Choroid plexus epithelial cell (primary cell): ENCODE results near the gene NIPAL3.

Experiments
- DNase-seq: peaks from one replicate; pipeline ENCODE4 v3.0.0-alpha.2; 2010; ENCODE audit warnings: low read depth
- H3K4me3 ChIP-seq: 2 replicates; pipeline ENCODE4 v1.5.1; 2011; ENCODE audit warnings: low read depth, mild to moderate bottlenecking, control low read depth, low read length, moderate library complexity
- TF ChIP-seq, protein P1 (sequence below): conservative IDR thresholded peaks from 2 replicates; pipeline ENCODE4 v1.5.1; 2011; ENCODE audit warnings: low read depth, mild to moderate bottlenecking, control low read depth, inconsistent platforms, low read length, moderate library complexity

The NIPAL3 gene

DNA sequence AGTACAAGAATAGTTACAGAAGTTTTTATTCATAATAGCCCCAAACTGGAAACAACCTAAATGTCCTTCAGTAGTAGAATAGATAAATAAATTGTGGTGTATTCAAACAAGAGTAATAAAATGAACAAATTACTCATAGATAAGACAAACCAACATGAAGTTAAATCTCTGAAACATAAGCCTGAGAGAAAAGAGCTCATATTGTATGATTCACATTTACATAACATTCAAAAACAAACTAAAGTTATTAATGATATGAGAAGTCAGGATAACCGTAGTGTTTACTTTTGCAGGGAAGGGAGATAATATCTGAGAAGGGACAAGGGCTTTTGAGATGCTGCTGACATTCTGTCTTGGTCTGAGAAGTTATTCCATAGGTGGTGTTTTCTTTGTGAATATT lies 15.5 kb upstream of the NIPAL3 start:
- no peak overlapping the region for H3K4me3 ChIP-seq
- DNase-seq: no peak
- TF ChIP-seq, protein P1, sequence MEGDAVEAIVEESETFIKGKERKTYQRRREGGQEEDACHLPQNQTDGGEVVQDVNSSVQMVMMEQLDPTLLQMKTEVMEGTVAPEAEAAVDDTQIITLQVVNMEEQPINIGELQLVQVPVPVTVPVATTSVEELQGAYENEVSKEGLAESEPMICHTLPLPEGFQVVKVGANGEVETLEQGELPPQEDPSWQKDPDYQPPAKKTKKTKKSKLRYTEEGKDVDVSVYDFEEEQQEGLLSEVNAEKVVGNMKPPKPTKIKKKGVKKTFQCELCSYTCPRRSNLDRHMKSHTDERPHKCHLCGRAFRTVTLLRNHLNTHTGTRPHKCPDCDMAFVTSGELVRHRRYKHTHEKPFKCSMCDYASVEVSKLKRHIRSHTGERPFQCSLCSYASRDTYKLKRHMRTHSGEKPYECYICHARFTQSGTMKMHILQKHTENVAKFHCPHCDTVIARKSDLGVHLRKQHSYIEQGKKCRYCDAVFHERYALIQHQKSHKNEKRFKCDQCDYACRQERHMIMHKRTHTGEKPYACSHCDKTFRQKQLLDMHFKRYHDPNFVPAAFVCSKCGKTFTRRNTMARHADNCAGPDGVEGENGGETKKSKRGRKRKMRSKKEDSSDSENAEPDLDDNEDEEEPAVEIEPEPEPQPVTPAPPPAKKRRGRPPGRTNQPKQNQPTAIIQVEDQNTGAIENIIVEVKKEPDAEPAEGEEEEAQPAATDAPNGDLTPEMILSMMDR: no peak

DNA sequence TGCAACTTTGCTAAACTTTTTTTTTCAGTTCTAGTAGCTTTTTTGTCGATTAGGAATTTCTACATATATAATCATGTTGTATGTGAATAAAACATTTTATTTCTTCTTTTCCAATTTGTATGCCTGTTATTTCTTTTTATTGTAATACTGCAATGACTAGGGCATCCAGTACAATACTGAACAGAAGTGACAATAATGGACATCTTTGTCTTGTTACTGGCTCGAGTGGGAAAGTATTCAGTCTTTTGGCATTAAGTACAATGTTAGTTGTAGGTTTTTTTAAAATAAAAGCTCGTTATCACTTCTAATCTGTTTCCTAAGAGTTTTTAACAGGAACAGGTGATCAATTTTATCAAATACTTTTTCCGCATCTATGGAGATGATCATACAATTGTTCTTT lies 11.8 kb upstream of the NIPAL3 start:
- no peak overlapping the region for H3K4me3 ChIP-seq
- TF ChIP-seq, protein P1: no peak
- DNase-seq: no peak

DNA sequence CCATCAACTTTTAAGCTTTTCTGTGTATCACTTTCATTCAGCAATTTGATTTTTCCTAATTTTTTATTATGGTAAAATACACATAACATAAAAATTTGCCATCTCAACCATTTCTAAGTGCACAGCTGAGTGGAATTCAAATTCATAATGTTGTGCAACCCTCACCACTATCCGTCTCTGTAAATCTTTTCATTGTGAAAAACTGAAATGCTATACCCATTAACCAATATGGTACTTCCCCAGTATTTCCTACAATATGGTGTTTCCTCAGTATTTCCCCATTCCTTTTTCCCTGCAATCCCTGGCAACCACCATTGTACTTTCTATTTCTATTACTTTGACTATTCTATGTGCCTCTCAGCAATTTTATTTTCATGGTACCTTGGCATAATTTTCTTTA lies 8.8 kb upstream of the NIPAL3 start:
- DNase-seq: no peak
- no peak overlapping the region for H3K4me3 ChIP-seq
- TF ChIP-seq, protein P1: no peak

DNA sequence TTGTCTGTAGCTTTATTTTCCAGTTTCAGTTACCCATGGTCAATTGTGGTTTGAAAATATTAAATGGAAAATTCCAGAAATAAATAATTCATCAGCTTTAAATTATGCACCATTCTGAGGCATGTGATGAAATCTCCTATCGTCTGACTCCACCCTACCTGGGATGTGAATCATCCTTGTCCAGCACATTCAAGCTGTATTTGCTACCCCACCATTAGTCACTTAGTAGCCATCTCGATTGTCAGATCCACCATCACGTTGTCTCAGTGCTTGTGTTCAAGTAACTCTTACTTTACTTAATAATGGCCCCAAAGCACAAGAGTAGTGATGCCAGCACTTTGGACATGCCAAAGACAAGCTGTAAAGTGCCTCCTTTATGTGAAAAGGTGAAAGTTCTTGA lies 6.1 kb upstream of the NIPAL3 start:
- no peak overlapping the region for H3K4me3 ChIP-seq
- peak; percentile 77 for DNase-seq
- TF ChIP-seq, protein P1: no peak

DNA sequence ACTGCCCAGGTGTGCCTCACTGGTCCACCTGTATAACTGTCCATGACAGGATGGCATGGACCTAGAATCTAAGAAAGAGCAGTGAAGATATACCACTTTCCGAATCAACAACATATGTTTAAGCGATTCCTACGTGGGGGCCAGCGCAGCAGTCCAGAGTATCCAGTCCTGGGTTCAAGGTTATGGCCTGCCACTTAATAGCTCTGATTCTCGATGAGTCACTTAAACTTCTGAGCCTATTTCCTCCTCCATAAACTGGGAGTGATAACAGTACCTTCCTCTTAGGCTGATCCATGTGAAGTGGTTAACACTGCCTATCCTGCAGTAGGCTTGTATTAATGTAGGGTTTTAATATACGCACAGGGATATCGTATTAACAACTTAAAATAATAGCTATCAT lies 4.9 kb upstream of the NIPAL3 start:
- no peak overlapping the region for H3K4me3 ChIP-seq
- no peak for DNase-seq
- TF ChIP-seq, protein P1: no peak

DNA sequence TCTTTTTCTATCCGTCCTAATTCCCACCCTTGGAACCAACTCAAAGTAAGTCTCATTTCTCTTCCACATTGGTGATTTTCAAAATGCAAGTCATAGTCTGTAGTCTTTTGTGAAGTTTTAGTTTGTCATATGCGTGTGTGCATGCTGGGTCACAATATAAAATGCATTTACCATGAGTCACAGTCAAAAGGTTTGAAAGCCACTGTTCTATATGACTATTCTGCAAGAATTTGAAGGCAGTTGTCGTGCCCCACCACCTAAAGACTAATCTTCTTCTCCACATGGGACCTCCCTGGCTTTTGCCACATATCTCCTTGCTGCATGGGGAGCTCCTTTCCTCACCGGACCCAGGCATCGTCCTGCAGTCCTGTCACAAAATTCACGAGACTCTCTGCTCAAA lies 3.6 kb upstream of the NIPAL3 start:
- no peak overlapping the region for H3K4me3 ChIP-seq
- no peak for DNase-seq

DNA sequence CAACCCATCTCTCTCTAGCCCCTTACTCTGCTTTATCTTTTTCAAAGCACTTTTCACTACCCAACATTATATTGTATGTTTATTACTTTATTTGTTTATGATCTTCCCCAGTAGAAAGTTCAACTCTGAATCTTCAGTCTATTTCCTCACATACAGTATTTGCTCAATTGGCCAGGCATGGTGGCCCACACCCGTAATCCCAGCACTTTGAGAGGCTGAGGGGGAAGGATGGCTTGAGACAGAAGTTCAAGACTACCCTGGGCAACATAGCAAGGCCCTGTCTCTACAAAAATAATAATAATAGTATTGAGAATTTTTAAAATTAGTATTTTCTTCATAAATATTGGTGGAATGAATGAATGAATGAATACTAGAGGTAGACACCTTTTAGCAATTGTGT lies 3.2 kb upstream of the NIPAL3 start:
- no peak for DNase-seq
- TF ChIP-seq, protein P1: no peak
- H3K4me3 ChIP-seq: no peak overlapping the region

More for the DNA sequence above, 3.6 kb upstream of the NIPAL3 start:
- TF ChIP-seq, protein P1: no peak
